ENCODE measurements around the gene CLMN.

CLMN gene

GRCh38 chr14:95344536-95344935, 24.8 kb upstream of the CLMN start:
- H3K9me3 ChIP-seq (ENCODE audit: control insufficient read depth in 2 of 2, low read length in 2 of 2) = peaks cover 0 to 6% of the 10 kb centered on the region in 2 donors
- H3K4me1 ChIP-seq (ENCODE audit: control insufficient read depth, insufficient read depth, low read length) = no peaks in the 10 kb centered on the region
- no peaks in the 10 kb centered on the region for H3K36me3 ChIP-seq (ENCODE audit: control insufficient read depth in 2 of 2, insufficient read depth in 2 of 2, low read length in 2 of 2)
- peaks cover 0 to 2% of the 10 kb centered on the region in 2 donors for H3K27me3 ChIP-seq (ENCODE audit: control insufficient read depth in 1 of 2, insufficient read depth in 2 of 2, low read length in 2 of 2)
- H3K27ac ChIP-seq (ENCODE audit: low read length) = no peak overlapping the region
- no peak overlapping the region for H3K9ac ChIP-seq (ENCODE audit: low read length in 2 of 2)
- no peak overlapping the region for H3K4me3 ChIP-seq (ENCODE audit: low read length in 2 of 2)

- H3K4me3 ChIP-seq (ENCODE audit: low read length in 2 of 2) = no peak overlapping the region
- H3K4me1 ChIP-seq (ENCODE audit: control insufficient read depth, insufficient read depth, low read length) = no peaks in the 10 kb centered on the region
- no peak overlapping the region for H3K27ac ChIP-seq (ENCODE audit: low read length)
- H3K27me3 ChIP-seq (ENCODE audit: control insufficient read depth in 1 of 2, insufficient read depth in 2 of 2, low read length in 2 of 2) = peaks cover 0 to 3% of the 10 kb centered on the region in 2 donors
- H3K9me3 ChIP-seq (ENCODE audit: control insufficient read depth in 2 of 2, low read length in 2 of 2) = peaks cover 0 to 6% of the 10 kb centered on the region in 2 donors
- H3K9ac ChIP-seq (ENCODE audit: low read length in 2 of 2) = no peak overlapping the region
- no peaks in the 10 kb centered on the region for H3K36me3 ChIP-seq (ENCODE audit: control insufficient read depth in 2 of 2, insufficient read depth in 2 of 2, low read length in 2 of 2)
Observed at GRCh38 chr14:95341564-95341963, 21.9 kb upstream of the CLMN start.

GRCh38 chr14:95341115-95341514, 21.4 kb upstream of the CLMN start:
- Histone ChIP-seq H3K4me1 (ENCODE audit: control insufficient read depth, insufficient read depth, low read length) (no peaks in the 10 kb centered on the region), H3K4me3 (ENCODE audit: low read length in 2 of 2) (no peak overlapping the region), H3K9ac (ENCODE audit: low read length in 2 of 2) (no peak overlapping the region), H3K27ac (ENCODE audit: low read length) (no peak overlapping the region), H3K27me3 (ENCODE audit: control insufficient read depth in 1 of 2, insufficient read depth in 2 of 2, low read length in 2 of 2) (peaks cover 0 to 5% of the 10 kb centered on the region in 2 donors), H3K36me3 (ENCODE audit: control insufficient read depth in 2 of 2, insufficient read depth in 2 of 2, low read length in 2 of 2) (no peaks in the 10 kb centered on the region), H3K9me3 (ENCODE audit: control insufficient read depth in 2 of 2, low read length in 2 of 2) (peaks cover 0 to 6% of the 10 kb centered on the region in 2 donors)

- no peaks in the 10 kb centered on the region for H3K4me1 ChIP-seq (ENCODE audit: control insufficient read depth, insufficient read depth, low read length)
- H3K27me3 ChIP-seq (ENCODE audit: control insufficient read depth in 1 of 2, insufficient read depth in 2 of 2, low read length in 2 of 2) = peaks cover 0 to 3% of the 10 kb centered on the region in 2 donors
- no peak overlapping the region for H3K9ac ChIP-seq (ENCODE audit: low read length in 2 of 2)
- no peak overlapping the region for H3K4me3 ChIP-seq (ENCODE audit: low read length in 2 of 2)
- peaks cover 0 to 6% of the 10 kb centered on the region in 2 donors for H3K9me3 ChIP-seq (ENCODE audit: control insufficient read depth in 2 of 2, low read length in 2 of 2)
- no peaks in the 10 kb centered on the region for H3K36me3 ChIP-seq (ENCODE audit: control insufficient read depth in 2 of 2, insufficient read depth in 2 of 2, low read length in 2 of 2)
- H3K27ac ChIP-seq (ENCODE audit: low read length) = no peak overlapping the region
Observed at GRCh38 chr14:95340201-95340697, 20.5 kb upstream of the CLMN start.

- Histone ChIP-seq H3K9ac (ENCODE audit: low read length in 2 of 2) (no peak overlapping the region), H3K27ac (ENCODE audit: low read length) (no peak overlapping the region), H3K4me1 (ENCODE audit: control insufficient read depth, insufficient read depth, low read length) (no peaks in the 10 kb centered on the region), H3K9me3 (ENCODE audit: control insufficient read depth in 2 of 2, low read length in 2 of 2) (peaks cover 3 to 6% of the 10 kb centered on the region in 2 donors), H3K27me3 (ENCODE audit: control insufficient read depth in 1 of 2, insufficient read depth in 2 of 2, low read length in 2 of 2) (peaks cover 0 to 5% of the 10 kb centered on the region in 2 donors), H3K36me3 (ENCODE audit: control insufficient read depth in 2 of 2, insufficient read depth in 2 of 2, low read length in 2 of 2) (no peaks in the 10 kb centered on the region), H3K4me3 (ENCODE audit: low read length in 2 of 2) (no peak overlapping the region)
Observed at GRCh38 chr14:95339301-95339865, 19.7 kb upstream of the CLMN start.

- Histone ChIP-seq H3K27me3 (ENCODE audit: control insufficient read depth in 1 of 2, insufficient read depth in 2 of 2, low read length in 2 of 2) (peaks cover 0 to 5% of the 10 kb centered on the region in 2 donors), H3K27ac (ENCODE audit: low read length) (no peak overlapping the region), H3K9me3 (ENCODE audit: control insufficient read depth in 2 of 2, low read length in 2 of 2) (peaks cover 3 to 6% of the 10 kb centered on the region in 2 donors), H3K4me3 (ENCODE audit: low read length in 2 of 2) (no peak overlapping the region), H3K4me1 (ENCODE audit: control insufficient read depth, insufficient read depth, low read length) (no peaks in the 10 kb centered on the region), H3K9ac (ENCODE audit: low read length in 2 of 2) (no peak overlapping the region), H3K36me3 (ENCODE audit: control insufficient read depth in 2 of 2, insufficient read depth in 2 of 2, low read length in 2 of 2) (no peaks in the 10 kb centered on the region)
Observed at GRCh38 chr14:95338436-95338835, 18.7 kb upstream of the CLMN start.

- no peak overlapping the region for H3K4me3 ChIP-seq (ENCODE audit: low read length in 2 of 2)
- no peaks in the 10 kb centered on the region for H3K36me3 ChIP-seq (ENCODE audit: control insufficient read depth in 2 of 2, insufficient read depth in 2 of 2, low read length in 2 of 2)
- H3K27me3 ChIP-seq (ENCODE audit: control insufficient read depth in 1 of 2, insufficient read depth in 2 of 2, low read length in 2 of 2) = peaks cover 0 to 5% of the 10 kb centered on the region in 2 donors
- H3K27ac ChIP-seq (ENCODE audit: low read length) = no peak overlapping the region
- no peak overlapping the region for H3K9ac ChIP-seq (ENCODE audit: low read length in 2 of 2)
- peaks cover 3 to 6% of the 10 kb centered on the region in 2 donors for H3K9me3 ChIP-seq (ENCODE audit: control insufficient read depth in 2 of 2, low read length in 2 of 2)
- H3K4me1 ChIP-seq (ENCODE audit: control insufficient read depth, insufficient read depth, low read length) = no peaks in the 10 kb centered on the region
Observed at GRCh38 chr14:95337041-95337595, 17.4 kb upstream of the CLMN start.

GRCh38 chr14:95336192-95336760, 16.6 kb upstream of the CLMN start:
- no peaks in the 10 kb centered on the region for H3K4me1 ChIP-seq (ENCODE audit: control insufficient read depth, insufficient read depth, low read length)
- peaks cover 3 to 4% of the 10 kb centered on the region in 2 donors for H3K9me3 ChIP-seq (ENCODE audit: control insufficient read depth in 2 of 2, low read length in 2 of 2)
- H3K27me3 ChIP-seq (ENCODE audit: control insufficient read depth in 1 of 2, insufficient read depth in 2 of 2, low read length in 2 of 2) = peaks cover 0 to 5% of the 10 kb centered on the region in 2 donors
- no peak overlapping the region for H3K9ac ChIP-seq (ENCODE audit: low read length in 2 of 2)
- H3K4me3 ChIP-seq (ENCODE audit: low read length in 2 of 2) = no peak overlapping the region
- H3K36me3 ChIP-seq (ENCODE audit: control insufficient read depth in 2 of 2, insufficient read depth in 2 of 2, low read length in 2 of 2) = no peaks in the 10 kb centered on the region
- no peak overlapping the region for H3K27ac ChIP-seq (ENCODE audit: low read length)

- no peak overlapping the region for H3K27ac ChIP-seq (ENCODE audit: low read length)
- peaks cover 0 to 3% of the 10 kb centered on the region in 2 donors for H3K9me3 ChIP-seq (ENCODE audit: control insufficient read depth in 2 of 2, low read length in 2 of 2)
- no peak overlapping the region for H3K9ac ChIP-seq (ENCODE audit: low read length in 2 of 2)
- no peaks in the 10 kb centered on the region for H3K36me3 ChIP-seq (ENCODE audit: control insufficient read depth in 2 of 2, insufficient read depth in 2 of 2, low read length in 2 of 2)
- H3K4me1 ChIP-seq (ENCODE audit: control insufficient read depth, insufficient read depth, low read length) = no peaks in the 10 kb centered on the region
- no peak overlapping the region for H3K4me3 ChIP-seq (ENCODE audit: low read length in 2 of 2)
- H3K27me3 ChIP-seq (ENCODE audit: control insufficient read depth in 1 of 2, insufficient read depth in 2 of 2, low read length in 2 of 2) = peaks cover 0 to 7% of the 10 kb centered on the region in 2 donors
Observed at GRCh38 chr14:95335071-95335470, 15.4 kb upstream of the CLMN start.

GRCh38 chr14:95334044-95334443, 14.3 kb upstream of the CLMN start:
- Histone ChIP-seq H3K9ac (ENCODE audit: low read length in 2 of 2) (no peak overlapping the region), H3K4me3 (ENCODE audit: low read length in 2 of 2) (no peak overlapping the region), H3K27me3 (ENCODE audit: control insufficient read depth in 1 of 2, insufficient read depth in 2 of 2, low read length in 2 of 2) (peaks cover 0 to 10% of the 10 kb centered on the region in 2 donors), H3K4me1 (ENCODE audit: control insufficient read depth, insufficient read depth, low read length) (no peaks in the 10 kb centered on the region), H3K9me3 (ENCODE audit: control insufficient read depth in 2 of 2, low read length in 2 of 2) (peaks cover 0 to 3% of the 10 kb centered on the region in 2 donors), H3K36me3 (ENCODE audit: control insufficient read depth in 2 of 2, insufficient read depth in 2 of 2, low read length in 2 of 2) (no peaks in the 10 kb centered on the region), H3K27ac (ENCODE audit: low read length) (no peak overlapping the region)

GRCh38 chr14:95332641-95333040, 12.9 kb upstream of the CLMN start:
- Histone ChIP-seq H3K36me3 (ENCODE audit: control insufficient read depth in 2 of 2, insufficient read depth in 2 of 2, low read length in 2 of 2) (no peaks in the 10 kb centered on the region), H3K27ac (ENCODE audit: low read length) (no peak overlapping the region), H3K9me3 (ENCODE audit: control insufficient read depth in 2 of 2, low read length in 2 of 2) (peaks cover 0 to 3% of the 10 kb centered on the region in 2 donors), H3K27me3 (ENCODE audit: control insufficient read depth in 1 of 2, insufficient read depth in 2 of 2, low read length in 2 of 2) (peaks cover 0 to 10% of the 10 kb centered on the region in 2 donors), H3K4me1 (ENCODE audit: control insufficient read depth, insufficient read depth, low read length) (no peaks in the 10 kb centered on the region), H3K4me3 (ENCODE audit: low read length in 2 of 2) (no peak overlapping the region), H3K9ac (ENCODE audit: low read length in 2 of 2) (no peak overlapping the region)

All from stomach smooth muscle (tissue), 2 donors.